Activated CD4-positive, alpha-beta T cell treated with anti-CD3 and anti-CD28 coated beads, Interleukin-2, amount 50 U/mL, for 24 hours (primary cell): ENCODE data around the gene KRTAP25-1.

Experiments
- DNase-seq, 2 donors: peaks; one replicate each; pipeline ENCODE4 v3.0.0-alpha.2; 2020; ENCODE audit warnings: low read depth in 1 of 2, low spot score in 1 of 2

KRTAP25-1 gene

DNA sequence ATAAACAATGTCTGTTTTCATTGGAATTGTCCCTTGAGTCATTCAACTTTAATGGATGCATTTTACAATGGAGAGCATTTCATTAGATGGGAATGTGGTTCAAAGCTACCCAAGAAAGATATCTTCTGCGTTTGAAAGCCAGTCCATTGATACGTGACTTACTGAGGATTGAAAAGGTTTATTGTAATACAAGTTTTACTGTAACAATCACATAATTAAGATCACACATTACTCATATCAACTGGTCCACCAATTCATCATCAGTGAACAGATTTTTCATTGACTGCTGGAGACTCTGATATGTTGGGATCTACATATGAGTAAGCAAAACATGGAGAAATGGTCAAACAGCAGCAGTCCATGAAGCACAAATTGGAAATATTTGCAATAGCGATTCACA is 39.4 kb downstream of the KRTAP25-1 start:
- no peak for DNase-seq

DNA sequence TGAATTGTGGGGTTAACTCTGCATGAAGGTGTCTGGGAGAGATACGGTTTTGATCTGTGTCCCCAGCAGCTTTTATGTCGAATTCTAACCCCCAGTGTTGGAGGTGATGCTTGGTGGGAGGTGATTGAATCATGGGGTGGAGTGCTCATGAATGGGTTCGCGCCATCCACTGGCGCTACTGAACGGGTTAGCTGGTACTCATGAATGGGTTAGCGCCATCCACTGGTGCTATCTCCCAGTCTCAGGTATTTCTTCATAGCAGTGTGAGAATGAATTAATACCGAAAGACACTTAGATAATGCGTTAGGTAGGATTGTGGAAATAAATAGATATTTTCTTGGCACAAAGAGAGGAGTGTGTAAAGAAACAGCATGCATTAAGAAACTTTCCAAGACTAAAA is 40.5 kb downstream of the KRTAP25-1 start:
- DNase-seq: no peak

DNA sequence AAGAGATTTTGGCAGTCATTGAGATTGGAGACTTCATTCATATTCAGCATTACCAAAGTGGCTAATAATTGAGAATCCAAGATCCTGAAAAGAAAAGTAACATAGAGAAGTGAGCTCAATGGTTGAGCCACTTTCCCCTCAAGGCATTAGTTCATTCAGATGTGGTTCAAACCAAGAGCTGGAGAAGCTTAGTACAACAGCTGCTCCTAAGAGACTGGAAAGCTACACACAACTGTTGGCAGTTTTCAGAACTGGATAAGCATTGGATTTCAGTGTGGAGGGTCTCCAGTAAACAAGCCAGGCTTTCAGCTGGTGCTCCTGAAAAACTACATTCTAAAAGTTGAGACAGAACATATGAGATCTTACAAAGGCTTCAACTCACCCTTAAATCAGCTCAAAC is 44.3 kb downstream of the KRTAP25-1 start:
- DNase-seq: no peak

DNA sequence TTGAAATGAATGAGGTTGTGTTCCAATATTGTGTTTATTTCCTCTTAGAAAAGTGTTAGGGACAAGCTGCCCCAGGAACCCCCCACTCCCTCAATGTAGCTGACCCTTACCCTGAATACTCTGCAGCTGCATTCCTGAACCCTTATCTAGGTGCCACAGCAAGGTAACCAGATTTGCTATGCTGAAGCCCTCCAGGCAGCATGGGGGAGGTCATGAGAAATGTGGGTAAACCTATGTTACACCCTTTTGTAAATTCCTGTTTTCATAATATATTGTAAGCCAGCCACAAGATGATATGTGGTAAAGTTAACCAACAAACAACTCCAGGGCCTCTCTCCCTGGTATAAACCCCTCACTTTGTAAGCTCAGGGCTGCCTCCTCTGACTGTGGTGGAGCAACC is 45.6 kb downstream of the KRTAP25-1 start:
- DNase-seq: no peak

DNA sequence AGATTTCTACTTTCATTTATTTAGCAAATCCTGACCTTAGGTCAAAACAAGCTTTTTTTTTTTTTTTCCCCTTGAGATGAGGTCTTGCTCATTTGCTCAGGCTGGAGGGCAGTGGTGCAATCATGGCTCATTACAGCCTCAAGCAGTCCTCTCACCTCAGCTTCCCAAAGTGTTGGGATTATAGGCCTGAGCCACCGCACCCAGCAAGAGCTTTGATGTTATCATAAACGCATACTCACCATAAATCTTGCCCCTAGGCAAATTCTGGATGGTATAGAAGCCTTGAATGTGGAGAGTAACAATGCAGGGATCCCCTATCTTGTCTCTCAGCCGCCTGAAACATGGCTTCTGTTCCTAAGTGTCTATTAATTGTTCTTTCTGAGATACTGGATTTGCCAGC is 48.7 kb downstream of the KRTAP25-1 start:
- DNase-seq: no peak
